K562 (cell line): ENCODE data around the gene SCYGR3. TPM values are rescaled to one million over a fixed set of nuclear protein-coding genes. Genes with fewer than 3 reads are reported as not detected.

Source experiments
- ATAC-seq: fragments of 200-7000 bp; cut with Tn5 transposase; 3 replicates; pipeline ENCODE4 v1.9.1; 2020; ENCODE audit warnings: moderate library complexity
- BruUV-seq: library from RNA; stranded (reverse); fragments of 400-500 nt; replicated peaks from 2 replicates; lab custom pipeline; 2021; lab: Mats Ljungman, UMichigan
- CTCF ChIA-PET: fragments of 300-600 bp; formaldehyde crosslinking; extraction: SDS; loops from one replicate; lab custom pipeline; 2021; ENCODE audit warnings: low intra/inter-chr PET ratio; lab: Yijun Ruan, JAX
- POLR2A ChIA-PET: fragments of 300-600, 350-650 bp; sonication (Branson Sonifier 250); formaldehyde crosslinking; extraction: SDS; loops from one replicate; lab custom pipeline; 2021; ENCODE audit warnings: antibody characterized with exemption, inconsistent platforms; lab: Yijun Ruan, JAX
- DNase-seq, 4 experiments: peaks; one replicate each; pipeline versions ENCODE4 v3.0.0 to v3.0.0-alpha.2; 2011 to 2018; ENCODE audit warnings: low spot score in 3 of 4, mixed read lengths in 3 of 4; ENCODE audit errors: extremely low read depth in 1 of 4
- FAIRE-seq: peaks from 2 replicates; lab custom pipeline; 2011; peaks lifted over from hg19 to GRCh38; lab: Jason Lieb, UNC
- H2AFZ ChIP-seq: 2 replicates; pipeline ENCODE4 v1.6.0; 2011; ENCODE audit warnings: low read depth, low read length, control low read depth, inconsistent platforms
- H3K27ac ChIP-seq: fragments of 200-600 bp; 3 replicates; pipeline ENCODE4 v1.8.0; 2011; ENCODE audit warnings: low read depth, mild to moderate bottlenecking, control low read depth, inconsistent platforms, low read length, moderate library complexity, mixed read lengths; ENCODE audit errors: extremely low read depth
- H3K27me3 ChIP-seq, 2 experiments: fragments of 300-600 bp in 1 of 2; 2 replicates in 1 of 2; 3 replicates in 1 of 2; pipeline versions ENCODE4 v1.6.0 to v1.8.0; 2011; ENCODE audit warnings: inconsistent platforms in 2 of 2, low read length in 2 of 2, mild to moderate bottlenecking in 1 of 2, mixed read lengths in 1 of 2, moderate library complexity in 1 of 2; ENCODE audit not compliant: control insufficient read depth in 2 of 2, insufficient read depth in 2 of 2
- H3K36me3 ChIP-seq: fragments of 300-600 bp; 3 replicates; pipeline ENCODE4 v1.8.0; 2011; ENCODE audit warnings: mild to moderate bottlenecking, low read length, inconsistent platforms; ENCODE audit not compliant: control insufficient read depth, insufficient read depth
- H3K4me1 ChIP-seq, 2 experiments: fragments of 200-600 bp in 1 of 2; replicated peaks in 1 of 2; 2 replicates in 1 of 2; 3 replicates in 1 of 2; pipeline versions ENCODE4 v1.5.1 to v1.8.0; 2011; ENCODE audit warnings: inconsistent platforms in 2 of 2, low read length in 2 of 2, mild to moderate bottlenecking in 1 of 2, mixed read lengths in 1 of 2, moderate library complexity in 1 of 2; ENCODE audit not compliant: control insufficient read depth in 2 of 2, insufficient read depth in 2 of 2
- H3K4me2 ChIP-seq: 2 replicates; pipeline ENCODE4 v1.6.1; 2011; ENCODE audit warnings: low read length, control low read depth, inconsistent platforms, mixed read lengths; ENCODE audit not compliant: insufficient read depth
- H3K4me3 ChIP-seq: fragments of 200-600 bp; sonication (generic), shearing (Covaris generic); 2 replicates; pipeline ENCODE4 v1.5.1; 2016; ENCODE audit warnings: control low read depth, inconsistent platforms
- H3K79me2 ChIP-seq: fragments of 200-600 bp; 3 replicates; pipeline ENCODE4 v1.8.0; 2011; ENCODE audit warnings: low read length, inconsistent platforms; ENCODE audit not compliant: control insufficient read depth, insufficient read depth
- H3K9ac ChIP-seq, 2 experiments: 2 replicates each; pipeline versions ENCODE4 v1.6.0 to v1.6.1; 2011; ENCODE audit warnings: low read depth in 2 of 2, low read length in 2 of 2, control low read depth in 1 of 2, inconsistent platforms in 1 of 2, mild to moderate bottlenecking in 1 of 2, mixed read lengths in 1 of 2; ENCODE audit not compliant: insufficient read depth in 1 of 2
- H3K9me1 ChIP-seq: one replicate; pipeline ENCODE4 v1.6.0; 2011; ENCODE audit warnings: inconsistent platforms, mild to moderate bottlenecking, low read length, moderate library complexity; ENCODE audit not compliant: control insufficient read depth, insufficient read depth
- H3K9me3 ChIP-seq: replicated peaks from 2 replicates; pipeline ENCODE4 v1.5.1; 2011; ENCODE audit warnings: low read depth, low read length, inconsistent platforms; ENCODE audit not compliant: control insufficient read depth, insufficient read depth
- H4K20me1 ChIP-seq: replicated peaks from 2 replicates; pipeline ENCODE4 v1.6.1; 2011; ENCODE audit warnings: low read length, inconsistent platforms, mixed read lengths; ENCODE audit not compliant: control insufficient read depth, insufficient read depth
- CBX2 ChIP-seq: fragments of 200-600 bp; sonication (generic); IDR thresholded peaks from one replicate; pipeline ENCODE4 v1.6.1; 2012; ENCODE audit warnings: mild to moderate bottlenecking, low read length, inconsistent platforms; ENCODE audit not compliant: insufficient read depth, poor library complexity, severe bottlenecking
- HDAC6 ChIP-seq: IDR thresholded peaks from 2 replicates; pipeline ENCODE4 v1.6.1; 2012; ENCODE audit warnings: low read depth, mild to moderate bottlenecking, control low read depth, inconsistent platforms, low read length, moderate library complexity
- HEY1 ChIP-seq: fragments of 250-450 bp; sonication (Bioruptor Pico); IDR thresholded peaks from 2 replicates; pipeline ENCODE4 v1.5.0; 2020; ENCODE audit warnings: mild to moderate bottlenecking, moderate library complexity, borderline replicate concordance
- ZNF24 ChIP-seq: fragments of 450-650 bp; IDR thresholded peaks from 2 replicates; pipeline ENCODE4 v1.6.1; 2016
- WGBS: fragments of 100-300 bp; shearing (Covaris generic); methylation state at CpG from one replicate; pipeline ENCODE4 v1.1.6; 2016; ENCODE audit warnings: low coverage, mixed read lengths; ENCODE audit not compliant: insufficient coverage; ENCODE audit errors: missing lambda C conversion rate; 5-methylcytosine and 5-hydroxymethylcytosine counted together
- in situ Hi-C: fragments of 300-500 bp; cut with MboI; formaldehyde crosslinking; loops from 4 replicates; pipeline ENCODE4 v1.15.0; 2018; ENCODE audit warnings: inconsistent platforms, mixed read lengths
- intact Hi-C: fragments of 100-400 bp; cut with micrococcal nuclease; formaldehyde crosslinking; loops from 2 replicates; pipeline ENCODE4 v1.14.2; 2022
- polyA plus RNA-seq, 8 experiments: library from polyadenylated mRNA; depleted of rRNA in 4 of 8; stranded (reverse) in 5 of 8; unstranded in 3 of 8; fragments of >200 nt; fragmentation: Nextera tagmentation in 2 of 8; fragmentation: Illumina TruSeq in 1 of 8; extraction: Ambion mirVana in 2 of 8; extraction: Trizol in 1 of 8; gene quantifications; 2 replicates each; pipeline versions ENCODE4 v1.2.1 to v1.2.3, GENCODE V29; 2011 to 2014; ENCODE audit warnings: inconsistent platforms in 1 of 8, missing spikeins in 1 of 8
- total RNA-seq, 7 experiments: library from RNA; depleted of rRNA in 6 of 7; stranded (reverse); fragments of >200 nt in 6 of 7; fragmentation: Illumina TruSeq in 2 of 7; extraction: Trizol in 2 of 7; gene quantifications; 2 replicates each; pipeline versions ENCODE4 v1.2.1 to v1.2.3, GENCODE V29; 2011 to 2021; ENCODE audit warnings: low replicate concordance in 1 of 7
- TF ChIP-seq, protein P1 (sequence below): fragments of 450-650 bp; IDR thresholded peaks from 2 replicates; pipeline ENCODE4 v1.6.1; 2016; ENCODE audit warnings: mild to moderate bottlenecking, moderate library complexity

The SCYGR3 gene
- total and polyA plus RNA-seq, 9 of the 15 experiments (the other 6 are each of a cell fraction or from before 2014, with no cell fraction given): not detected

GRCh38 chr2:227613272-227613660, 1.4 kb downstream of the SCYGR3 start:
- Histone ChIP-seq H3K4me2 (no peak overlapping the region), H2AFZ (no peak overlapping the region), H3K4me1 (no peaks in the 10 kb centered on the region), H3K27me3 (peaks cover 0 to 33% of the 10 kb centered on the region in 2 experiments; a peak in 2 of 5 replicates), H3K79me2 (no peaks in the 10 kb centered on the region), H3K9me1 (no peaks in the 10 kb centered on the region), H3K9ac (no peak overlapping the region), H3K27ac (no peak overlapping the region), H3K9me3 (no peaks in the 10 kb centered on the region), H3K4me3 (no peak overlapping the region), H4K20me1 (no peaks in the 10 kb centered on the region), H3K36me3 (no peaks in the 10 kb centered on the region)
- BruUV-seq: no TSS peak
- ChIA-PET CTCF (no interaction called here), POLR2A (no interaction called here)
- in situ Hi-C loops: no loop called here
- WGBS: 0% methylated on average over 2 of the region's 4 CpGs
- FAIRE-seq (no peak), DNase-seq (no peak), ATAC-seq (no peak)
- intact Hi-C loops: no loop called here
- no peak for TF ChIP-seq HEY1 (CRISPR knock-in tag)
- no peak for TF ChIP-seq ZNF24
- TF ChIP-seq CBX2: no peak
- TF ChIP-seq HDAC6: no peak
- TF ChIP-seq, protein P1, sequence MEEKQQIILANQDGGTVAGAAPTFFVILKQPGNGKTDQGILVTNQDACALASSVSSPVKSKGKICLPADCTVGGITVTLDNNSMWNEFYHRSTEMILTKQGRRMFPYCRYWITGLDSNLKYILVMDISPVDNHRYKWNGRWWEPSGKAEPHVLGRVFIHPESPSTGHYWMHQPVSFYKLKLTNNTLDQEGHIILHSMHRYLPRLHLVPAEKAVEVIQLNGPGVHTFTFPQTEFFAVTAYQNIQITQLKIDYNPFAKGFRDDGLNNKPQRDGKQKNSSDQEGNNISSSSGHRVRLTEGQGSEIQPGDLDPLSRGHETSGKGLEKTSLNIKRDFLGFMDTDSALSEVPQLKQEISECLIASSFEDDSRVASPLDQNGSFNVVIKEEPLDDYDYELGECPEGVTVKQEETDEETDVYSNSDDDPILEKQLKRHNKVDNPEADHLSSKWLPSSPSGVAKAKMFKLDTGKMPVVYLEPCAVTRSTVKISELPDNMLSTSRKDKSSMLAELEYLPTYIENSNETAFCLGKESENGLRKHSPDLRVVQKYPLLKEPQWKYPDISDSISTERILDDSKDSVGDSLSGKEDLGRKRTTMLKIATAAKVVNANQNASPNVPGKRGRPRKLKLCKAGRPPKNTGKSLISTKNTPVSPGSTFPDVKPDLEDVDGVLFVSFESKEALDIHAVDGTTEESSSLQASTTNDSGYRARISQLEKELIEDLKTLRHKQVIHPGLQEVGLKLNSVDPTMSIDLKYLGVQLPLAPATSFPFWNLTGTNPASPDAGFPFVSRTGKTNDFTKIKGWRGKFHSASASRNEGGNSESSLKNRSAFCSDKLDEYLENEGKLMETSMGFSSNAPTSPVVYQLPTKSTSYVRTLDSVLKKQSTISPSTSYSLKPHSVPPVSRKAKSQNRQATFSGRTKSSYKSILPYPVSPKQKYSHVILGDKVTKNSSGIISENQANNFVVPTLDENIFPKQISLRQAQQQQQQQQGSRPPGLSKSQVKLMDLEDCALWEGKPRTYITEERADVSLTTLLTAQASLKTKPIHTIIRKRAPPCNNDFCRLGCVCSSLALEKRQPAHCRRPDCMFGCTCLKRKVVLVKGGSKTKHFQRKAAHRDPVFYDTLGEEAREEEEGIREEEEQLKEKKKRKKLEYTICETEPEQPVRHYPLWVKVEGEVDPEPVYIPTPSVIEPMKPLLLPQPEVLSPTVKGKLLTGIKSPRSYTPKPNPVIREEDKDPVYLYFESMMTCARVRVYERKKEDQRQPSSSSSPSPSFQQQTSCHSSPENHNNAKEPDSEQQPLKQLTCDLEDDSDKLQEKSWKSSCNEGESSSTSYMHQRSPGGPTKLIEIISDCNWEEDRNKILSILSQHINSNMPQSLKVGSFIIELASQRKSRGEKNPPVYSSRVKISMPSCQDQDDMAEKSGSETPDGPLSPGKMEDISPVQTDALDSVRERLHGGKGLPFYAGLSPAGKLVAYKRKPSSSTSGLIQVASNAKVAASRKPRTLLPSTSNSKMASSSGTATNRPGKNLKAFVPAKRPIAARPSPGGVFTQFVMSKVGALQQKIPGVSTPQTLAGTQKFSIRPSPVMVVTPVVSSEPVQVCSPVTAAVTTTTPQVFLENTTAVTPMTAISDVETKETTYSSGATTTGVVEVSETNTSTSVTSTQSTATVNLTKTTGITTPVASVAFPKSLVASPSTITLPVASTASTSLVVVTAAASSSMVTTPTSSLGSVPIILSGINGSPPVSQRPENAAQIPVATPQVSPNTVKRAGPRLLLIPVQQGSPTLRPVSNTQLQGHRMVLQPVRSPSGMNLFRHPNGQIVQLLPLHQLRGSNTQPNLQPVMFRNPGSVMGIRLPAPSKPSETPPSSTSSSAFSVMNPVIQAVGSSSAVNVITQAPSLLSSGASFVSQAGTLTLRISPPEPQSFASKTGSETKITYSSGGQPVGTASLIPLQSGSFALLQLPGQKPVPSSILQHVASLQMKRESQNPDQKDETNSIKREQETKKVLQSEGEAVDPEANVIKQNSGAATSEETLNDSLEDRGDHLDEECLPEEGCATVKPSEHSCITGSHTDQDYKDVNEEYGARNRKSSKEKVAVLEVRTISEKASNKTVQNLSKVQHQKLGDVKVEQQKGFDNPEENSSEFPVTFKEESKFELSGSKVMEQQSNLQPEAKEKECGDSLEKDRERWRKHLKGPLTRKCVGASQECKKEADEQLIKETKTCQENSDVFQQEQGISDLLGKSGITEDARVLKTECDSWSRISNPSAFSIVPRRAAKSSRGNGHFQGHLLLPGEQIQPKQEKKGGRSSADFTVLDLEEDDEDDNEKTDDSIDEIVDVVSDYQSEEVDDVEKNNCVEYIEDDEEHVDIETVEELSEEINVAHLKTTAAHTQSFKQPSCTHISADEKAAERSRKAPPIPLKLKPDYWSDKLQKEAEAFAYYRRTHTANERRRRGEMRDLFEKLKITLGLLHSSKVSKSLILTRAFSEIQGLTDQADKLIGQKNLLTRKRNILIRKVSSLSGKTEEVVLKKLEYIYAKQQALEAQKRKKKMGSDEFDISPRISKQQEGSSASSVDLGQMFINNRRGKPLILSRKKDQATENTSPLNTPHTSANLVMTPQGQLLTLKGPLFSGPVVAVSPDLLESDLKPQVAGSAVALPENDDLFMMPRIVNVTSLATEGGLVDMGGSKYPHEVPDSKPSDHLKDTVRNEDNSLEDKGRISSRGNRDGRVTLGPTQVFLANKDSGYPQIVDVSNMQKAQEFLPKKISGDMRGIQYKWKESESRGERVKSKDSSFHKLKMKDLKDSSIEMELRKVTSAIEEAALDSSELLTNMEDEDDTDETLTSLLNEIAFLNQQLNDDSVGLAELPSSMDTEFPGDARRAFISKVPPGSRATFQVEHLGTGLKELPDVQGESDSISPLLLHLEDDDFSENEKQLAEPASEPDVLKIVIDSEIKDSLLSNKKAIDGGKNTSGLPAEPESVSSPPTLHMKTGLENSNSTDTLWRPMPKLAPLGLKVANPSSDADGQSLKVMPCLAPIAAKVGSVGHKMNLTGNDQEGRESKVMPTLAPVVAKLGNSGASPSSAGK: no peak
